A673 (cell line): Measurements from ENCODE around the gene SPP1.

Experiments used
- EZH2 ChIP-seq: fragments of 200-600 bp; sonication (generic); IDR thresholded peaks from 2 replicates; pipeline ENCODE4 v1.6.1; 2017; ENCODE audit warnings: borderline replicate concordance, low read depth, mild to moderate bottlenecking, mixed read lengths, antibody characterized with exemption, low read length; ENCODE audit not compliant: poor library complexity, severe bottlenecking
- TF ChIP-seq, protein P1 (sequence below): fragments of 300-800, 200-600 bp; sonication (generic); conservative IDR thresholded peaks from 2 replicates; pipeline ENCODE4 v1.5.1; 2017; ENCODE audit warnings: low read depth, mild to moderate bottlenecking, antibody characterized with exemption, low read length, moderate library complexity, mixed read lengths

DNA sequence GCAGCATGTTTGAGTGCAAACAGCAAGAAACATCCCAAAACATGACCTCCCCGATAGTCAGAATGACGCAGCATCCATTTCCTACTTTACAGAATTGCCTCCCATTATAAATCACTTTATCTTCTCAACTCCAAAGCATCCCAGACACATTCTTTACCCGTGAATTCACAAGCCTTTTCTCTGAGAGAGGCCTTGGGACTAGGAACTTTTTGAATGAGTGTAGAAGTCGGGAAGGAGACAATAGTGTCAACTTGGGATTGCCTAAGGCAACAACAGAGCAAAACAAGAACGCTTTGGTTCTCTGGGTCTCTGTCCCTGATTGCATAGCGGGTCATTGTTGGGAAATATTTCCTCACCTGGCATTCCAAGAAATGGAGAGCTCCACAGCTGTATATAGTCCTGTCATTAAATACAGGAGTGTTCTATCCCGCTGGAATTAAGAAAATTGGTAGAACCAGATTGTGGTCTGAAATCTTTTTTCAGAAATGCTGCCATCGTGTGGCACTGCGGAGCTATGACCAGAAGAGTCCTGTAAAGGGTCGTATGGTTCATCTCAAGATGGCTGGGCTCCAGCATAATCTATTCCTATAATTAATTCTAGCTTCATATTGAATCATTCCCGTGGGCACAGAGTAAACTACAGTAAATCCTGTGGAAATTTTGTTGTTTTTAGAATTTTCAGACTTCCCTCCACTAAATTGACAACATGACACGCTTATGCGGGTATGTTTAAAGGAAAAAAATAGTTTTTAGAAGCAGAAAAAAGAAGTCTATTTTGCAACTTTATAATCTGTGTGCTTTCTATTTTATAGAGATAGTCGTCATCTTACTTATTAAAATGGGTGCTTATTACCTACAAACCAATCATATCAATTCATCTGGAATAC is 2.0 kb upstream of the SPP1 start:
- TF ChIP-seq, protein P1, sequence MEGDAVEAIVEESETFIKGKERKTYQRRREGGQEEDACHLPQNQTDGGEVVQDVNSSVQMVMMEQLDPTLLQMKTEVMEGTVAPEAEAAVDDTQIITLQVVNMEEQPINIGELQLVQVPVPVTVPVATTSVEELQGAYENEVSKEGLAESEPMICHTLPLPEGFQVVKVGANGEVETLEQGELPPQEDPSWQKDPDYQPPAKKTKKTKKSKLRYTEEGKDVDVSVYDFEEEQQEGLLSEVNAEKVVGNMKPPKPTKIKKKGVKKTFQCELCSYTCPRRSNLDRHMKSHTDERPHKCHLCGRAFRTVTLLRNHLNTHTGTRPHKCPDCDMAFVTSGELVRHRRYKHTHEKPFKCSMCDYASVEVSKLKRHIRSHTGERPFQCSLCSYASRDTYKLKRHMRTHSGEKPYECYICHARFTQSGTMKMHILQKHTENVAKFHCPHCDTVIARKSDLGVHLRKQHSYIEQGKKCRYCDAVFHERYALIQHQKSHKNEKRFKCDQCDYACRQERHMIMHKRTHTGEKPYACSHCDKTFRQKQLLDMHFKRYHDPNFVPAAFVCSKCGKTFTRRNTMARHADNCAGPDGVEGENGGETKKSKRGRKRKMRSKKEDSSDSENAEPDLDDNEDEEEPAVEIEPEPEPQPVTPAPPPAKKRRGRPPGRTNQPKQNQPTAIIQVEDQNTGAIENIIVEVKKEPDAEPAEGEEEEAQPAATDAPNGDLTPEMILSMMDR: peak; percentile 58
- no peak for TF ChIP-seq EZH2
